ENCODE measurements around the gene FSTL5.

The FSTL5 gene

DNA sequence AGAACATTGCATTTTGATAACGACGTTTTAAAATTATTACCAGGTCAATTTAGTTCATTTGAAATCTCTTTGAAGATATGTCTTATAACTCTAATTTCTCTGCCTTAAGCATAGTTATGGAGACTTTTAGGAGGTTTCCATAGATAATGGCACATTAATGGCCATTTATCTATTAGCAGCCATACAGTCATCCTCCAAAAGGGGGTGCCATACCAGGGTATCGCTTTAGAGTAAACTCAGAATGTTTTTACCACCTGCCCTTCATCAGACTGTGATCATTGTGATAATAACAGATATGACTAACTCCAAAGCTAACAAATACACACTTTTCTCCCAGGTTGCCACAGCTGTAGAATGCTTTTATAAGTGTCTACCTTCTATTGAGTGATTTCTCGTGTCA is 461.5 kb downstream of the FSTL5 start:
- TF ChIP-seq CTCF (IDR thresholded peaks at IDR 0.05): no peak
- Histone ChIP-seq H3K9me3 (no peaks in the 10 kb centered on the region), H3K27me3 (no peaks in the 10 kb centered on the region), H3K4me1 (ENCODE audit: control insufficient read depth in 1 of 2, insufficient read depth in 1 of 2, low read depth in 1 of 2, low read length in 1 of 2) (no peaks in the 10 kb centered on the region), H3K4me3 (ENCODE audit: low read depth in 1 of 2, low read length in 1 of 2) (no peak overlapping the region), H3K36me3 (no peaks in the 10 kb centered on the region), H3K27ac (no peak overlapping the region)

- Histone ChIP-seq H3K27ac (no peak overlapping the region), H3K27me3 (no peaks in the 10 kb centered on the region), H3K36me3 (no peaks in the 10 kb centered on the region), H3K4me1 (ENCODE audit: control insufficient read depth in 1 of 2, insufficient read depth in 1 of 2, low read depth in 1 of 2, low read length in 1 of 2) (no peaks in the 10 kb centered on the region), H3K9me3 (no peaks in the 10 kb centered on the region), H3K4me3 (ENCODE audit: low read depth in 1 of 2, low read length in 1 of 2) (no peak overlapping the region)
- no peak for TF ChIP-seq CTCF (IDR thresholded peaks at IDR 0.05)
Observed at GRCh38 chr4:161696944-161697343, 466.9 kb downstream of the FSTL5 start.

DNA sequence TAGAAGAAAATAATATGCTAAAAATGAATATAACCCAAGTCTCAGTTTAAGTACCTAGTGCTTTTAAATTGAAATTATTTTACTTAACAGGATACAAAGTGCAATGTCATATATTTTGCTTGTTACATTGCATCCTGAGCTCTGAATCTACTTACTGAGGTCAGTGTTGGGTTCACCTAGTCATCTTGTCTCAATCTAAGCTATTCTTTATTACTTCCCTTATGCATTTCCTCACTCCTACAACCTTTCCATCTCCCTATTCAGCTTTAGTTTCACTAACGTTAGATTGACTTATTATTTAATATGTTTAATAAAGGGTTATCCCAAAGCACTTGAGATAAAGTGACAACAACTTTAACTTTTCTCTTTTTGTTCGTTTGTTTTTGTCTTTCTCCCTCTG is 483.7 kb downstream of the FSTL5 start:
- Histone ChIP-seq H3K27ac (no peak overlapping the region), H3K4me3 (ENCODE audit: low read depth in 1 of 2, low read length in 1 of 2) (no peak overlapping the region), H3K4me1 (ENCODE audit: control insufficient read depth in 1 of 2, insufficient read depth in 1 of 2, low read depth in 1 of 2, low read length in 1 of 2) (no peaks in the 10 kb centered on the region), H3K9me3 (no peaks in the 10 kb centered on the region), H3K36me3 (no peaks in the 10 kb centered on the region), H3K27me3 (no peaks in the 10 kb centered on the region)
- no peak for TF ChIP-seq CTCF (IDR thresholded peaks at IDR 0.05)

DNA sequence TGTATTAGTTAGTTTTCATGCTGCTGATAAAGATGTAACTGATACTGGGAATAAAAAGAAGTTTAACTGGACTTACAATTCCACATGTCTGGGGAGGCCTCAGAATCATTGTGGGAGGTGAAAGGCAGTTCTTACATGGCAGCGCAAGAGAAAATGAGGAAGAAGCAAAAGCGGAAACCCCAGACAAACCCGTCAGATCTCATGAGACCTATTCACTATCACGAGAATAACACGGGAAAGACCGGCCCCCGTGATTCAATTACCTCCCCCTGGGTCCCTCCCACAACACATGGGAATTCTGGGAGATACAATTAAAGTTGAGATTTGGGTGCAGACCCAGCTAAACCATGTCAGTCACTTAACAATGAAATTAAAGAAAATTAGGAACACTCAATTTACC is 499.1 kb downstream of the FSTL5 start:
- no peaks in the 10 kb centered on the region for H3K9me3 ChIP-seq
- no peaks in the 10 kb centered on the region for H3K27me3 ChIP-seq

GRCh38 chr4:161663844-161664243 is 500.0 kb downstream of the FSTL5 start:
- no peak overlapping the region for H3K27ac ChIP-seq
- no peaks in the 10 kb centered on the region for H3K36me3 ChIP-seq
- no peaks in the 10 kb centered on the region for H3K9me3 ChIP-seq
- no peak overlapping the region for H3K4me3 ChIP-seq (ENCODE audit: low read depth in 1 of 2, low read length in 1 of 2)
- TF ChIP-seq CTCF (IDR thresholded peaks at IDR 0.05): no peak
- no peaks in the 10 kb centered on the region for H3K4me1 ChIP-seq (ENCODE audit: control insufficient read depth in 1 of 2, insufficient read depth in 1 of 2, low read depth in 1 of 2, low read length in 1 of 2)
- no peaks in the 10 kb centered on the region for H3K27me3 ChIP-seq

More for the DNA sequence above, 499.1 kb downstream of the FSTL5 start:
- H3K27ac ChIP-seq: no peak overlapping the region
- TF ChIP-seq CTCF (IDR thresholded peaks at IDR 0.05): no peak
- no peaks in the 10 kb centered on the region for H3K4me1 ChIP-seq (ENCODE audit: control insufficient read depth in 1 of 2, insufficient read depth in 1 of 2, low read depth in 1 of 2, low read length in 1 of 2)
- H3K36me3 ChIP-seq: no peaks in the 10 kb centered on the region
- H3K4me3 ChIP-seq (ENCODE audit: low read depth in 1 of 2, low read length in 1 of 2): no peak overlapping the region

DNA sequence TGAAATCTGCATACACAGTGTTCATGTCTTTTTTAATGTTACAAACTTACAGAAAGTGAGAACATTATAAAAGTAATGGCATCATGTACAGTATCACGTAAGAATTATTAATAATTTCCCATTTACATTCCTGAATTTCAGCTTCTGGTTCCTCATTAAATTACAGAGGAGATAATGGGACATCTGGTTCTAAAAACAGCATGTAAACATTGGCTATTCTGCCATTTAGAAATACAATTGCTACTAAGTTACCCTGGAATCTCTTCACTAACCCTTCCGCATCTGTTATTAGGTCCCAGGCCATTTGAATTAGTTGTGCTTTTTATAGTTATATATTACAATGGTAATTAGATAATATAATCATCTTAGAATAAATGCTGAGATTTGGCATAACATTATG is 505.1 kb downstream of the FSTL5 start:
- H3K27ac ChIP-seq: no peak overlapping the region
- no peak for TF ChIP-seq CTCF (IDR thresholded peaks at IDR 0.05)
- H3K4me1 ChIP-seq (ENCODE audit: control insufficient read depth in 1 of 2, insufficient read depth in 1 of 2, low read depth in 1 of 2, low read length in 1 of 2): no peaks in the 10 kb centered on the region
- H3K9me3 ChIP-seq: no peaks in the 10 kb centered on the region
- no peaks in the 10 kb centered on the region for H3K36me3 ChIP-seq
- no peak overlapping the region for H3K4me3 ChIP-seq (ENCODE audit: low read depth in 1 of 2, low read length in 1 of 2)
- H3K27me3 ChIP-seq: no peaks in the 10 kb centered on the region
